Tibial nerve (tissue), 4 donors: ENCODE measurements around the gene CRISPLD2. TPM values are rescaled to one million over a fixed set of nuclear protein-coding genes. Genes with fewer than 3 reads are reported as not detected.

Source experiments
- DNase-seq, 2 donors: peaks; one replicate each; pipeline ENCODE4 v3.0.0-alpha.2; 2019; ENCODE audit warnings: low spot score in 2 of 2
- H3K27ac ChIP-seq, 4 donors: fragments of 200-600 bp; sonication (generic) in 3 of 4; one replicate each; pipeline ENCODE4 v1.5.1; 2017 to 2019; ENCODE audit warnings: mild to moderate bottlenecking in 1 of 4
- H3K27me3 ChIP-seq, 2 donors: fragments of 200-600 bp; sonication (generic) in 1 of 2; one replicate each; pipeline versions ENCODE4 v1.5.1 to v1.6.0; 2017 to 2019
- H3K36me3 ChIP-seq, 3 donors: fragments of 200-600 bp; sonication (generic); one replicate each; pipeline ENCODE4 v1.5.1; 2018 to 2019
- H3K4me1 ChIP-seq, 4 donors: fragments of 200-600 bp; sonication (generic) in 3 of 4; one replicate each; pipeline ENCODE4 v1.5.1; 2017 to 2019
- H3K4me3 ChIP-seq, 4 donors: fragments of 200-600 bp; sonication (generic) in 3 of 4; one replicate each; pipeline ENCODE4 v1.5.1; 2017 to 2019; ENCODE audit warnings: mild to moderate bottlenecking in 1 of 4, moderate library complexity in 1 of 4
- H3K9me3 ChIP-seq, 4 donors: fragments of 200-600 bp; sonication (generic) in 3 of 4; one replicate each; pipeline ENCODE4 v1.5.1; 2017 to 2019
- CTCF ChIP-seq, 5 experiments: fragments of 200-600 bp in 3 of 5; fragments of 450-650 bp in 2 of 5; sonication (generic) in 3 of 5; IDR thresholded peaks; one replicate each; pipeline ENCODE4 v1.5.1; 2016 to 2019; ENCODE audit warnings: antibody characterized with exemption in 5 of 5, mild to moderate bottlenecking in 3 of 5, moderate library complexity in 2 of 5
- EP300 ChIP-seq, 2 donors: sonication (generic); formaldehyde crosslinking; IDR thresholded peaks; one replicate each; pipeline ENCODE4 v1.6.1; 2017; ENCODE audit warnings: antibody characterized with exemption in 2 of 2, mild to moderate bottlenecking in 1 of 2
- POLR2A ChIP-seq, 2 donors: fragments of 450-650 bp; IDR thresholded peaks; one replicate each; pipeline ENCODE4 v1.6.1; 2017; ENCODE audit warnings: antibody characterized with exemption in 2 of 2, mild to moderate bottlenecking in 2 of 2, moderate library complexity in 2 of 2
- WGBS, 2 donors: methylation state at CpG; one replicate each; pipeline ENCODE4 v1.1.5; 2018; 5-methylcytosine and 5-hydroxymethylcytosine counted together
- total RNA-seq, 4 donors: library from RNA; depleted of rRNA; stranded (reverse); fragments of >200 nt; gene quantifications; one replicate each; pipeline ENCODE4 v1.1.0, GENCODE V29; 2016

The CRISPLD2 gene
- total RNA-seq, 4 donors from 2014 or later, result 136 to 232 (median 207) TPM

- H3K27me3 ChIP-seq, result no peaks in the 10 kb centered on the region
- DNase-seq, result no peak
- H3K9me3 ChIP-seq, result peaks cover 0 to 10% (median 0%) of the 10 kb centered on the region in 4 donors
- H3K4me3 ChIP-seq, result no peak overlapping the region
- H3K36me3 ChIP-seq, result peaks cover 0 to 66% (median 0%) of the 10 kb centered on the region in 3 donors
- WGBS, 2 donors, result 77 to 82% methylated on average over 11 to 12 of the region's 12 CpGs
- peaks cover 0 to 12% (median 0%) of the 10 kb centered on the region in 4 donors for H3K4me1 ChIP-seq
- no peak overlapping the region for H3K27ac ChIP-seq
- no peak for TF ChIP-seq POLR2A (IDR thresholded peaks at IDR 0.05)
- no peak for TF ChIP-seq EP300 (IDR thresholded peaks at IDR 0.05)
- TF ChIP-seq CTCF (IDR thresholded peaks at IDR 0.05), result no peak
These were observed 74.2 kb downstream of the CRISPLD2 start for GRCh38 chr16:84893849-84894599.

GRCh38 chr16:84895016-84895415 is 75.2 kb downstream of the CRISPLD2 start:
- DNase-seq, result no peak
- Histone ChIP-seq H3K4me3 (no peak overlapping the region), H3K27me3 (no peaks in the 10 kb centered on the region), H3K27ac (no peak overlapping the region), H3K4me1 (peaks cover 0 to 12% (median 0%) of the 10 kb centered on the region in 4 donors), H3K9me3 (peaks cover 0 to 10% (median 0%) of the 10 kb centered on the region in 4 donors), H3K36me3 (peaks cover 0 to 71% (median 0%) of the 10 kb centered on the region in 3 donors)
- WGBS, 2 donors, result 78 to 79% methylated on average over 6 of the region's 6 CpGs
- no peak for TF ChIP-seq CTCF (IDR thresholded peaks at IDR 0.05)
- TF ChIP-seq EP300 (IDR thresholded peaks at IDR 0.05), result no peak
- no peak for TF ChIP-seq POLR2A (IDR thresholded peaks at IDR 0.05)

- H3K27me3 ChIP-seq, result no peaks in the 10 kb centered on the region
- no peak for TF ChIP-seq POLR2A (IDR thresholded peaks at IDR 0.05)
- TF ChIP-seq CTCF (IDR thresholded peaks at IDR 0.05), result no peak
- TF ChIP-seq EP300 (IDR thresholded peaks at IDR 0.05), result no peak
- H3K4me3 ChIP-seq, result no peak overlapping the region
- no peak for DNase-seq
- peaks cover 0 to 65% (median 0%) of the 10 kb centered on the region in 3 donors for H3K36me3 ChIP-seq
- 81 to 89% methylated on average over 9 of the region's 9 CpGs for WGBS, 2 donors
- peaks cover 0 to 3% (median 0%) of the 10 kb centered on the region in 4 donors for H3K4me1 ChIP-seq
- H3K27ac ChIP-seq, result no peak overlapping the region
- peaks cover 0 to 10% (median 0%) of the 10 kb centered on the region in 4 donors for H3K9me3 ChIP-seq
These were observed 77.1 kb downstream of the CRISPLD2 start for GRCh38 chr16:84896847-84897246.

- no peaks in the 10 kb centered on the region for H3K4me1 ChIP-seq
- no peak overlapping the region for H3K4me3 ChIP-seq
- H3K27me3 ChIP-seq, result no peaks in the 10 kb centered on the region
- peaks cover 0 to 55% (median 0%) of the 10 kb centered on the region in 3 donors for H3K36me3 ChIP-seq
- DNase-seq, result peak in 1 of 2 donors; percentile 35
- peaks cover 0 to 10% (median 0%) of the 10 kb centered on the region in 4 donors for H3K9me3 ChIP-seq
- 79 to 82% methylated on average over 15 of the region's 15 CpGs for WGBS, 2 donors
- TF ChIP-seq EP300 (IDR thresholded peaks at IDR 0.05), result peak in 1 of 2 donors; percentile 72
- no peak for TF ChIP-seq CTCF (IDR thresholded peaks at IDR 0.05)
- no peak for TF ChIP-seq POLR2A (IDR thresholded peaks at IDR 0.05)
- peak overlapping the region in 1 of 4 donors; percentile 40 for H3K27ac ChIP-seq
These were observed 78.2 kb downstream of the CRISPLD2 start for GRCh38 chr16:84897911-84898377.

GRCh38 chr16:84898447-84898846 is 78.7 kb downstream of the CRISPLD2 start:
- WGBS, 2 donors, result 68 to 78% methylated on average over 2 of the region's 2 CpGs
- H3K27ac ChIP-seq, result peak overlapping the region in 1 of 4 donors; percentile 40

More at GRCh38 chr16:84898447-84898846, 78.7 kb downstream of the CRISPLD2 start:
- no peak overlapping the region for H3K4me3 ChIP-seq
- no peaks in the 10 kb centered on the region for H3K27me3 ChIP-seq
- peaks cover 0 to 9% (median 0%) of the 10 kb centered on the region in 4 donors for H3K9me3 ChIP-seq
- no peak for TF ChIP-seq EP300 (IDR thresholded peaks at IDR 0.05)
- no peak for TF ChIP-seq POLR2A (IDR thresholded peaks at IDR 0.05)
- TF ChIP-seq CTCF (IDR thresholded peaks at IDR 0.05), result no peak
- DNase-seq, result no peak
- H3K36me3 ChIP-seq, result peaks cover 0 to 50% (median 0%) of the 10 kb centered on the region in 3 donors
- no peaks in the 10 kb centered on the region for H3K4me1 ChIP-seq
